ENCODE data around the gene ANKS1B. TPM values are rescaled to one million over a fixed set of nuclear protein-coding genes. Genes with fewer than 3 reads are reported as not detected.

The ANKS1B gene
- total RNA-seq, 1 experiment from 2014 or later = 0.54 TPM

GRCh38 chr12:100026241-100026640 lies 41.5 kb upstream of the ANKS1B start:
- H3K9ac ChIP-seq (ENCODE audit: low read length) = no peak overlapping the region
- H3K9me2 ChIP-seq (ENCODE audit: insufficient read depth) = no peaks in the 10 kb centered on the region
- H3K27me3 ChIP-seq (ENCODE audit: insufficient read depth, low read length) = no peaks in the 10 kb centered on the region
- TF ChIP-seq YY1 (IDR thresholded peaks at IDR 0.05; ENCODE audit: extremely low read depth, insufficient replicate concordance, low read depth, low read length) (no peak), REST (IDR thresholded peaks at IDR 0.05; ENCODE audit: low read depth) (no peak), SRF (IDR thresholded peaks at IDR 0.05; ENCODE audit: low read depth) (no peak), CBX3 (IDR thresholded peaks at IDR 0.05; ENCODE audit: low read depth) (no peak), ZNF274 (IDR thresholded peaks at IDR 0.05; ENCODE audit: low read depth, low read length) (no peak), EZH2phosphoT487 (IDR thresholded peaks at IDR 0.05; ENCODE audit: borderline replicate concordance) (no peak), EZH2 (IDR thresholded peaks at IDR 0.05) (no peak), SIN3A (IDR thresholded peaks at IDR 0.05; ENCODE audit: low read depth) (no peak), CTCF (IDR thresholded peaks at IDR 0.05 in 2 of 3, conservative IDR thresholded peaks at IDR 0.05 in 1 of 3; ENCODE audit: borderline replicate concordance in 1 of 3, insufficient read depth in 1 of 3, low read depth in 2 of 3, low read length in 2 of 3) (no peak), POLR2A (IDR thresholded peaks at IDR 0.05; ENCODE audit: borderline replicate concordance, extremely low read depth, insufficient read depth, insufficient read length) (no peak), SP1 (IDR thresholded peaks at IDR 0.05; ENCODE audit: low read depth) (no peak), CEBPB (IDR thresholded peaks at IDR 0.05; ENCODE audit: low read depth) (no peak), TCF7L2 (IDR thresholded peaks at IDR 0.05; ENCODE audit: borderline replicate concordance, extremely low read depth, insufficient read depth, insufficient read length) (no peak), RAD21 (IDR thresholded peaks at IDR 0.05; ENCODE audit: low read depth) (no peak), ZFX (IDR thresholded peaks at IDR 0.05) (no peak), ZBTB33 (IDR thresholded peaks at IDR 0.05; ENCODE audit: extremely low read depth, insufficient replicate concordance, low read length) (no peak), FOSL1 (IDR thresholded peaks at IDR 0.05; ENCODE audit: low read depth) (no peak)
- H3K36me3 ChIP-seq (ENCODE audit: control insufficient read depth in 1 of 2, insufficient read depth in 2 of 2, low read length in 2 of 2) = no peaks in the 10 kb centered on the region
- intact Hi-C loops (cut with micrococcal nuclease) = no loop called here
- H3K4me2 ChIP-seq (ENCODE audit: low read length) = no peak overlapping the region
- no peaks in the 10 kb centered on the region for H3K4me1 ChIP-seq (ENCODE audit: control insufficient read depth in 1 of 2, insufficient read depth in 2 of 2, low read length in 2 of 2)
- POLR2A ChIA-PET = no interaction called here
- H2AFZ ChIP-seq (ENCODE audit: low read depth, low read length, poor library complexity, severe bottlenecking) = no peak overlapping the region
- no peaks in the 10 kb centered on the region for H3K79me2 ChIP-seq (ENCODE audit: insufficient read depth, low read length)
- H3K9me3 ChIP-seq (ENCODE audit: control insufficient read depth in 1 of 2, insufficient read depth in 1 of 2, low read depth in 1 of 2, low read length in 2 of 2) = no peaks in the 10 kb centered on the region
- BruUV-seq (replicated peaks) = no TSS peak
- RAD21 ChIA-PET (ENCODE audit: low non-redundant PET in 1 of 2, low total read pairs in 2 of 2, uncharacterized antibody in 2 of 2, unreplicated experiment in 2 of 2) = no interaction called here
- CTCF ChIA-PET = no interaction called here
- no peak overlapping the region for H3K27ac ChIP-seq (ENCODE audit: low read depth, low read length)
- no peaks in the 10 kb centered on the region for H4K20me1 ChIP-seq (ENCODE audit: insufficient read depth)
- no peak overlapping the region for H3K4me3 ChIP-seq (replicated peaks in 1 of 2; ENCODE audit: low read depth in 1 of 2, low read length in 2 of 2)
- DNase-seq (ENCODE audit: low read depth, low spot score) = no peak
- no peak for ATAC-seq

Measured in HCT116 (cell line).